Stimulated activated naive CD4-positive, alpha-beta T cell (primary cell): Measurements from ENCODE around the gene TTC28.
"Not testable (repeated sequence)": the region's sequence is repeated elsewhere in the genome, so short reads cannot be mapped to it uniquely, and the experiment has no call there.

ENCODE experiments used
- DNase-seq, 6 experiments: peaks; one replicate each; lab custom pipeline; 2025; lab: John Stamatoyannopoulos, UW

TTC28 gene

DNA sequence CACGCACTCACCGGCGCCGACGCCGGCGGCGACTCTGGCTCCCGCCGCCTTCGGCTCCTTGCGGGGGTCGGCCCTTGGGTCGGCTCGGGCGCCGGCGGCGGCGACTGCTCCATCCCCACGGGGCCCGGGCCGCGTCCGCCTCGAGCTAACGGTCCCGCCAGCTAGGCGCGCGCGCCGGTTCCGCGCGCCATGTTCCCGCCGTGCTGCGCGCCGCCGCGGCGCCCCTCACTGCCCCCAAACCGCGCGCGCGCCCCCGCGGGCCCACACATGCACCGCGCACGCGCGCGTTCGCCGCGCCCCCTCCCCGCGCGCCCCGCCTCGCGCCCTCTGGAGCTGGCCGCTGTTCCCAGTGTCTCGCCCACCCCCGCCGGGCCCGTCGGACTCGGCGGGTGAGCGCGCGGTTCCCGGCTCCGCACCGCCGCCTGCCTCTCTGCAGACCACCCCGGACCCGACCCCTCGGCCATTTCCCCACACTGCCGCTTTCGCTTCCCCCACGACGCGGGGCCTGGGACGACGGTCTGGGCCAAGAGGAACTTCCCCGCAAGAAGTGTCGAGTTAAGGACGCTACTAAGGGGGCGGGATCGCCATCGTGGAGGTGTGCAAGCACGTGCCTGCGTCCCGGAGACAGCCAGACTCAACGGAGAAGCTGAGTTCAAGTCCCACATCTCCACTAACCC is at the start of gene TTC28:
Gene TTC28 (minus strand): TSS at position 230 of the 677 bp plus-strand sequence. CDS start 117 bp downstream, at position 113.
- DNase-seq: peak in 2 of 6 experiments; percentile 13 to 21

DNA sequence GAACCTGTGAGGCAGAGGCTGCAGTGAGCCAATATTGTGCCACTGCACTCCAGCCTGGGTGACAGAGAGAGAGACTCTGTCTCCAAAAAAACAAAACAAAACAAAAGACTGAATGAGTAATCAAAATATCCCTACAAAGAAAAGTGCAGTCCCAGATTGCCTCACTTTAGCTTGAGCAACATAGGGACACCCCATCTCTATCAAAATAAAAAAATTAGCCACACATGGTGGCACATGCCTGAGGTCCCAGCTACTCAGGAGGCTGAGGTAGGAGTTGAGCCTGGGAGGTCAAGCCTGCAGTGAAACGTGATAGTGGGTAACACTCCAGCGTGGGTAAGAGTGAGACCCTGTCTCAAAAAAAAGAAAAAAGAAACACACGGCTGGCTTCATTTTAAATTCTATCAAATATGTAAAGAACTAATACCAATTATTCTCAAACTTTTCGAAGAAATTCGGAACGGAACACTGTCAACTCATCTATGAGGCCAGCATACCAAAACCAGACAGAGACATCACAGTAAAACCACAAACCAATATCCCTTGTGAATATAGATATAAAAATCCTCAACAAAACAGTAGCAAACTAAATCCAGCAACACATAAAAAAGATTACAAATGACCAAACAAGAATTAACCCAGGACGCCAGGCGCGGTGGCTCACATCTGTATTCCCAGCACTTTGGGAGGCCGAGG is 49.1 kb upstream of the TTC28 start:
- no peak for DNase-seq

DNA sequence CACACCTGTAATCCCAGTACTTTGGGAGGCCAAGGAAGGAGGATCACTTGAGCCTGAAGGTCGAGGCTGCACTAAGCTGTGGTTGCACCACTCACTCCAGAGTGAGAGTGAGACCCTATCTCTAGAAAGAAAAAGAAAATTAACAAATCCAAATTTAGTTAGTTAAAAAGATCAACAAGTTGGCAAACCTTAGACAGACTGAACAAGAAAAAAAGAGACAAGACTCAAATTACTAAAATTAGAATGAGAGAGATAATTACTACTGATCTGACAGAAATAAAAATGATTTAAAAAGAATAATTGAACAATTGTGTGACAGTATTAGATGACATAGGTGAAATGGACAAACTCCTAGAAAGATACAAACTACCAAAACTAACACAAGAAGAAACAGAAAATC is 48.4 kb upstream of the TTC28 start:
- DNase-seq: no peak

DNA sequence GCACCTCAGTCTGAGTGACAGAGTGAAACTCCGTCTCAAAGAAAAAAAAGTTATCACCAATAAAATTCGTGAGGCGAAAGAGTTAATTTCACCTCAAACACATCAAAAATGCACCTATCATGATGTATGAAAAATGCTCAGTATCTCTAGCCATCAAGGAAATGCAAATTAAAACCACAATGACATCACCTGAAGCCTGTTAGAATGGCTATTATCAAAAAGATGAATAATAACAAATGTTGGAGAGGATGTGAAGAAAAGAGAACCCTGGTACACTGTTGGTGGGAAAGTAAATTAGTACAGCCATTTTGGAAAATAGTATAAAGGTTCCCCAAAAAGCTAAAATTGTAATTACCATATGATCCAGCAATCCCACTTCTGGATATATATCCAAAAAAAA is 38.4 kb upstream of the TTC28 start:
- no peak for DNase-seq

DNA sequence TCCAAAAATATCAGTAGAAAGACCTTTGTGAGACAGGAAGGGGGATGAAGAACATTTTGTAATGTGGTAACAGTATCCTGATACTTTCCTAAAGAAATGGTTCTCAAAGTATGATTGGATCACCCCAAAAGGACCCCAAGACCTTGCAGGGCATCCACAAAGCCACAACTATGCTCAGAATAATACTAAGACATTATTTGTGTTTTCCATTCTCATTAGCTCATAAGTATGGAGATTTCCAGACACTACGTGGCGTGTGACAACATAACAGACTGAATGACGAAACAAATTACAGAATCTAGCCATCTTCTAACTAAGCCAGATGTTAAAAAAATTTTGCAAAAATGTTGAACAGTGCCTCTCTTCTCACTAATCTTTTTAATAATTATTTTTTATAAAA is 37.0 kb upstream of the TTC28 start:
- no peak for DNase-seq

DNA sequence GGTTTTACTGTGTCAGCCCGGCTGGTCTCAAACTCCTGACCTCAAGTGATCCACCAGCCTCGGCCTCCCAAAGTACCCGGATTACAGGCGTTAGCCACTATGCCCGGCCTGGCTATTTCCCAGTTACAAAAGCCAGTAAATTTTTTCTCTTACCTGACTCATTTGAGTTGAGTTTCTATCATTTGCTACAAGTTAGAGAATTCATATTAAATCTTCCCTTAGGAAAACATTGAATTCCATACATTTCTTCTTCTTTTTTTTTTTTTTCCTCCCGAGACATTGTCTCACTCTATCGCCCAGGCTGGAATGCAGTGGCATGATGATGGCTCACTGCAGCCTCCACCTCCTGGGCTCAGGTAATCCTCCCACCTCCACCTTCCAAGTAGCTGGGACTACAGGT is 36.0 kb upstream of the TTC28 start:
- DNase-seq: no peak

DNA sequence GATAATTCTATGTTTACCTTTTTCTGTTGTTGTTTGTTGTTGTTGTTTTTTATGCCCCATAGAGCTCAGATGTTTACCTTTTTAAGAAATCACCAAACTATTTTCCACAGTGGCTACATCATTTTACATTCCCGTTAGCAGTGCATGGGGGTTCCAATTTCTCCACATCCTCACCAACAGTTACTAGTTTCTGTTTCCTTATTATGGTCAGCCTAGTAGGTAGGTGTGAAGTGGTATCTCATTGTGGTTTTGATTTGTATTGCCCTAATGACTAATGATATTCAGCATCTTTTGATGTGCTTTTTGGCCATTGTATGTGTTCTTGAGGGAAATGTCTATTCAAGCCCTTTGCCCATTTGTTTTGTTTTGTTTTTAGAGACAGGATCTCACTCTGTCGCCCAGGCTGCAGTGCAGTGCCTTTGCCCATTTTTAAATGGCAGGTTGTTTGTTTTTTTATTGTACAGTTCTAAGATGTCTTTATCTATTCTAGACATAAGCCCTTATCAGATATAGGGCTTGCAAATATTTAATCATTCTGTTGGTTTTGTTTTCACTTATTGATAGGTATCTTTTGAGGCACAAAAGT is 34.5 kb upstream of the TTC28 start:
- no peak for DNase-seq

DNA sequence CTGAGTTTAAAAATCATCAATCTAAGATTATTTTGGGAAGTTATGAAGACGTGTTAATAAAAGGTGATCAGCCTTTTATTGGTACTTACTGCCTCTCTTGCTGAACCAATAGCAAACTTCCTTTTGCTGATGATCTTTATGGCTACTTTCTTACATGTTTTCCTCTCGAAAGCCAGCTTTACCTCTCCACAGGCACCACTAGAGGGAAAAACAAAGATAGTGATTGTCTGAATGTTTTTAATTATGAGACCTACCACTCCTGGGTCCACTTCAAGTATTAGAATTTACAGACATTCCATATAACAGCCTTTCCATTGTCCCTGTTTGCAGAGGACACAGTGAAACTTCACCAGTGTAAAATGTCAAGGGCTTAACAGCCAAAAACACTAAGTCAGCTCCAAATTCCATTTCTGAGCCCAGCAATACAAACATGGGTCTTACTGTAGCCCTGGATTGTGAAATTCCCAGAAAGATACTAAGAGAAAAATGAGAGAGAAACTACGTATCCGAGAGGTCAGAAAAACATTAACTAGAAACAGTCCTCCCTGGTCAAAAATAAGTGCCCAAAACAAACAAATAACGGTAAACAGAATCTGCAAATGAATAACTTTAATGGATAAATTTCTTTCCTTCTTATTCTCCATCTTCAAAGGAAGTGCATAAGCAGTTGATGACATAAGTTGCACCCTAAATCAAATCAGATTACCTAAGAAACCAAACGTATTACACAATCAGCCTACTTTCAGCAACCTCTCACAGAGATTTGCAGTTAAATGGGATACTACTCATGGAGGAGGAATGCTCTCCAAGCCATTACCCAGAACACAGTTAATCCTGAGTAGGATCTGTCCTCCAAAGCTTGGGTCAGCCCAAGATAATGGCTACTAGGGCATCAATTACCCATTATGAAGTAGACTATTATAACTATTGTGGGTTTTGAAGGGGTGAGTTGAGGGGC is 32.5 kb upstream of the TTC28 start:
- DNase-seq: no peak

DNA sequence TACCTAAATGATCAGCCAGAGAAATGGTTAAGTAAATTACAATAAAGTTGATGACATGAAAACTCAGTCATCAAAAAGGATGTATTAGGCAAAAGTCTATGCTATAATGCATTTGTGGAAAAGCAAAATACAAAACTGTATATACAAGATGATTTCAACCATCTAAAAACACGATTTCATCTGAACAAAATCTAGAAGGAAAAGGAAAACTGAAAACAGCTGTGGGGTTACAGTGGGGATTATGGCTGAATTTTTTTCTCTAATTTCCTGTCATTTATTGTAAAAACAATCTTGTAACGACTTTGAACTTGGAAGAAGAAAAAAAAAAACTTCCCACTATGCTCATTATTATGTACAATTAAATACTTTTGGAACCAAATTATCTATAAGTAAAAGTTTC is 31.7 kb upstream of the TTC28 start:
- DNase-seq: no peak

DNA sequence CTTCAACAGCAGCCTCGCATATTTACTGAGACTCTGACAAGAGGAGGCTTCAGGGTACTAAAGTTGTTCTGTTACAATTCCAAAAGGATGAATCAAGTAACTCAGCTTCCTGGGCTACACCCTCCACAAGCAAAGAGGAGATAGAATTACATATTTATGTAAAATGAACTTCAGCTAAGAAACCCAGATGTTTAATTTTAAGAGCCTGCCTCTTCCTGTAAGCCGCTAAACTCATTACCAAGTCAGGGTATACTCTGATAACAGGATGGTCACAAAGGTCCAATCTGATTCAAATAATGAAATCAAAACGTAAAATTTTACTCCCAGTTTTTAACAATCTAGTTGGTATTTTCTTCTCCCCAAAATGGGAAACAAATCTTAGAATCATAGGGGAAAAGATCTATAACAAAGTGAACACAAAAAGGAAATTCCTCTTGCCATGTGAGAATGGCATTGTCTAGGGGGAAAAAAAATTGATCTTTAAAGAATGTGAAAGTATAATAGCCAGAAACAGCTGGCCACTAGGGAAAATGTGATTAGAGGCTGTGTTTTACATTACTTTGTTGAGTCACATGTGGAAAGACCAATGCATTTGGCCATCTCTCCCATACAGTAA is 31.0 kb upstream of the TTC28 start:
- DNase-seq: no peak

DNA sequence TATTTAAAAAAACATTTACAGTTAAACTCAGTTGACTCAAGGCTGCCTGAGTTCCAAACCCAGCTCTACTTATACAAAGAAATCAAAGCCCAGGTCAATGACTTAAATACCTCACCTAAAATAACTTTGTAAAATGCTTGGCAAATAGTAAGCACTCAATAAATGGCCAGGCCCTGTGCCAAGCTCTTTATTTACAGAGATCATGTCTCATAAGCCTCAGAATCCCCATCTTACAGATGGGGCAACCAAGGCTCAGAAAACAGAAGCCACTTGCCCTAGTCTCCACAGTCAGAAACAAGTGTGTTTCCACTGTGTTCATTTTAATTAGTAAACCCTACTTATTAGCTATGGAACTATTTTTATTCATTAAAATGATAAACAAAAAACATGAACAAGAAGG is 30.5 kb upstream of the TTC28 start:
- no peak for DNase-seq

DNA sequence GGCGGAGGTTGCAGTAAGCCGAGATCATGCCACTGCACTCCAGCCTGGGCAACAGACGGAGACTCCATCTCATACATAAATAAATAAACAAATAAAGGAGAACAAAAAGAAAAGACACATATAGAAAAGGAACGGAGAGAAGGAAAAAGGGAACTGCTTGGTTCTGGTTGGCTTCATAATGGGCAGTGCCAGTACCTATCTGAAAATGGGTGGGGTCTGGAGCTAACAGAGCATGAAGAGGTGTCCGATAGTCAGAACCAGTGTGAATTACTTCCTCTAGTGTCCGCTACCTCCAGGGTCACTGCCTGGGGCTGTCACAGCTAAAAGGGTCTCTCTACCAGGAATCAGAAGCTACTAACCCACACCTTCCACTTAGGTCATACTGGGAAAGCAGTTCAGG is 27.2 kb upstream of the TTC28 start:
- no peak for DNase-seq

DNA sequence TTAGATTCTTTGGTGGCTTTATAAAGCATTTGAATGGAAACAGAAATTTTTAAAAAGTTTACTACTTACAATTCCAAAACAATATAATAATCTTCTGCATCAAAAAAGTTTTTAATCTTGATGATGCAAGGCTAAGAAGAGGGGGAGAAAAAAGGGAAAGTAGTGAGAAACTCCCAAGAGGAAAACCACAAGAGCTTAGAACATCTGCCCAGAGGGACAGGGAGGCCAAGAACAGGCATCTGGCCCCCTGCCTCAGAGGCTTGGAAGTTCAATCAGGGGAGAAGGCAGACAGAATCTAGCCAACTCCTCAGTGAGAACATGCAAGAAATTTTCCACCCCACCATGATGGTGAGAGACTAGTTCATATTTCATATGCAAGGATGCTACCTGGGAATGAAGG is 23.8 kb upstream of the TTC28 start:
- no peak for DNase-seq

DNA sequence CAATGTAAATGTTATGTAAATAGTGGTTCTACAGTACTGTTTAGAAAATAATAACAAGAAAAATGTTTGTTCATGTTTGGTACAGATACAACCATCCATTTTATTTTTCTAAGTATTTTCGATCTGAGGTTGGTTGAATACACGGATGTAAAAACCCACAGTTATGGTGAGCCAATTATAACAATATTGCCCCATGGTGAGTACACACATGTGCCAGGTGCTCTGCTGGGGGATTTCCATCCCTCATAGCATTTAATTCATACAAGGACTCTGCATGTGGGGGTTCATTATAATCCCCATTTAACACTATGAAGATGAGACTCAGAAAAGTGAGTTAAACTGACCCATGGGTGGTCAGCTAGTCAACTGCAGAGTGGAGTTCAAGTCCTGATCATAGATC is 23.3 kb upstream of the TTC28 start:
- DNase-seq: no peak

DNA sequence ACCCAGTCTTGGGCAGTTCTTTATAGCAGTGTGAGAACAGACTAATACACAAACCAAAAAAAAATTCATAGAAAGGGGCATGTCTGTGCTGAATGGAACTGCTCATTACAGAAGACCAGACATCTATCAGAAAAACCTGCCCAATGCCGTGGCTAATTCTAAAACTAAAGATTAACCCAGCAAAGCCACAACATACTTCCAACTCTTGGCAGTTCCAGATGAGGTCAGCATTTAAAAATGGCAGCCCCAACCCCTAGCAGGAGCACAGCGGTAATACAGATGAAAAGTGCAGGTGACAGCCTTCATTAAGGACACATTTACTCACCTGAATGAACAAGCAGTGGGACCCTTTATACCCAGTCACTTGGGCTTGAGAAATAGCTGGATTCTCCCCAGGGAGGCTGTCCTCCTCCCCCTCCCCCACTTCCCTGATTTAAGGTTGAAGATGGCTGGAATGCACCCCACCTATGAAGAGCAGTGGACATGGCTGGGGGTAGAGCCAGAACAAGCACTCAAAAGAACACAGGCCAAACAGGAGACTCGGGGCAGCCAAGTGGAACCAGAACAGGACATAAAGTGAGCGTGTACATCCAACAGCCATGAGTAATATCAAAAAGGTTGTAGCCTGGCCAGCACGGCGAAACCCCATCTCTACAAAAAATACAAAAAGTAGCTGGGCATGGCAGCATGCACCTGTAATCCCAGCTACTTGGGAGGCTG is 13.6 kb upstream of the TTC28 start:
- not testable (repeated sequence) for DNase-seq

DNA sequence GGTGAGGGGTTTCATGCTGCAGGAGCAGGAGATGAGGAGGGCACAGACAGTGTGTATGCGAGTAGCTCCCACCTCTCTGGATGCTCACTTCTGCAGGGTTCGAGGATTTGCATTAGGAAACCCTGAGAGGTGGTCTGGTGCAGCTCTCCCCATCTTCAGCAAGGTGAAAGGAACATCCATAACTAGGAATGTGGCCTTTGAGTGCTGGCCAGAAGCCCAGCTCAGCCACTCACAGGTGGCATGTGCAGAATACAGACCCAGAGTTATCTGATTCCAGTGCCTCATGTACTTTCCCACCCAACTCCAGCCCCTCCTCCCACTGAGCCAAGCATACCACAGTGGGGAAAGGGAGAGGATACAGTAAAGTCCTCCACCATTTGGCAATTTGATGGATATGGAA is 10.2 kb upstream of the TTC28 start:
- DNase-seq: not testable (repeated sequence)

DNA sequence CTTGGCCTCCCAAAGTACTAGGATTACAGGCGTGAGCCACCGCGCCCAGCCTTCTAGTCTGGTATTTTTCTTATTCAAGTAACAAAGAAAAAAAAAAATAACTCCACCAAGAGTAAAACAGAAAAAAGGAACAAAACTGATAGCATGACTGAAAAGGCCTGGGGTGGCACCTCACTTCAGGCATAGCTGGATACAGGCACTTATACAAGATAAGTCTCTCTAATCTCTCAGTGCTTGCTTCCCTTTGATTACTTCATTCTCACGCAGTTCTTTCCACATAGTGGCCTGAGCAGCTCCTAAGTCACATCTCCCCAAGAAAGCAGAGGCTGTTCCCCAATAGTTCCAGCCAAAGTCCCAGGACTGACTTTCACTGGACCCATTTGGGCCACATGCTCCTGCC is 3.3 kb upstream of the TTC28 start:
- not testable (repeated sequence) for DNase-seq

DNA sequence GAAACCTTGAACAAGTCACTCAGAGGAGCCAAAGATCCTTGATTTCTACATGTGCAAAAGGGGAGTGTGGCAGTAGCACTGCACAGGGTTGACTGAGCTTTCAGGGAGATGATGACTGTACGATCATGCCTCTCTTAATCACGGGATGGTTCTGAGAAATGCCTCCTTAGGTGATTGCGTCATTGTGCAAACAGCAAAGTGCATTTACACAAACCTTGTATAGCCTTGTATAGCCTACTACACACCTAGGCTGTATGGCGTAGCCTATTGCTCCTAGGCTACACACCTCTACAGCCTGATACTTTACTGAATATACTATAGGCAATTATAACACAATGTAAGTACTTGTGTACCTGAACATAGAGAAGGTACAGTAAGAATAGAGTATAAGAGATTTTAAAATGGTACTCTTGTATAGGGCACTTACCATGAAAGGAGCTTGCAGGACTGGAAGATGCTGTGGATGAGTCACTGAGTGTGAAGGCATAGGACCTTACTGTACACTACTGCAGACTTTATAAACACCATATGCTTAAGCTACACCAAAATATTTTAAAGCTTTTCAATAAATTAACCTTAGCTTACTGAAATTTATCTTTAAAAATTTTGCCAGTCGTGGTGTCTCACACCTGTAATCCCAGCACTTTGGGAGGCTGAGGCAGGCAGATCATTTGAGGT is 1.3 kb upstream of the TTC28 start:
- DNase-seq: not testable (repeated sequence)

DNA sequence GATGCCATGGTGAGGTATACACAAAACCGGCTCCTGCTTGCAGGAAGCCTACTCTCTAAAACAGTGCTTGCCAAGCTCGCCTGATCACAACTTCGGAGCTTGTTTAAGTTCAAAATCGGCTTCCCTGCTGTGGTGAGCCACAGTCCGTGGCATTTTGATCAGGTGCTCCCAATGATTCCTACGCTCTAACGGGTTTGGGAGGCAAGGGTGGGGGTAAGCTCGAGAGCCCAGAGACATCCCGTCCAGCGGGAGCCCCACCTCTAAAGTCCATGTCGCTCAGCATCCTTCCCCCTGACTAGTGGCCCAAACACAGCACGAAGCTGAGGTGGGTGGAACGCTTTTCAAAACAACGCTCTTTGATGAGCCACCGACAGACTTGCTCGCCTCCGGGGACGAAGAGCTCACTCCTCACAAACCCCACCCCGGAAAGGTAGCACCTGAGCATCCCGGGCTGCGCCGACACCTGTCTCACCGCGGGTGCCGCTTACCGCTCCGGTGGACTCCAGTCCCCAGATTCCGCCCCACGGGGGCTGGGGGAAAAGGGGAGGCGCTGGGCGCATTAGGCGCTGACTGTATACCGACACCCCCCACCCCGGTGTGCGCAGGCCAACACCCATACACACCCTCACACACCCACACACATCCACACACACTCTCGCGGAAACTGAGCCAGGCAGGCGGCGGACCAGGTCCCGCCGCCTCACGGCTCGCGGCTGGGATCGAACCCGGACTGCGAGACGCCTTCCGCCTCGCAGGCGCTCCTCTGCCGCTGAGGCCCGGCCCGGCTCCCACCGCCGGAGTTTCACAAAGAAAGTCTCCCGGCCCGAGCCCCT is 646 bp downstream of the TTC28 start:
- DNase-seq: peak in 2 of 6 experiments; percentile 9 to 27

DNA sequence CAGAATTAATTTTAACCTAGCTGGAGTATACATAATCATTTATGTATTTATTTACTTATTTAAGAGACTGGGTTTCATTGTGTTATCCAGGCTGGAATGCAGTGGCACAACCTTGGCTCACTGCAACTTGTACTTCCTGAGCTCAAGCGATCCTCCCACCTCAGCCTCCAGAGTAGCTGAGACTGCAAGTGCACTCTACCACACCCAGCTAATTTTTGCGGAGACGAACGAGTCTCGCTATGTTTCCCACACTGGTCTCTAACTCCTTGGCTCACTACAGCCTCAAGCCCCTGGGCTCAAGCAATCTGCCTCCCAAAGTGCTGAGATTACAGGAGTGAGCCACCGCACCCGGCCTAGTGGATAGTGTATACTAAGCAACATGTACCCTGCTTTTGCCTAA is 1.5 kb downstream of the TTC28 start:
- DNase-seq: not testable (repeated sequence)
